GM12864 (cell line): ENCODE data around the gene CTNNBL1.
A peak's percentile ranks its signal among the peaks of the same experiment; 100 is the strongest.
"Not testable (repeated sequence)": the region's sequence is repeated elsewhere in the genome, so short reads cannot be mapped to it uniquely, and the experiment has no call there.

ENCODE experiments used
- DNase-seq: peaks from one replicate; pipeline ENCODE4 v3.0.0-alpha.2; 2011; ENCODE audit warnings: low read depth
- H3K4me3 ChIP-seq: 2 replicates; pipeline ENCODE4 v1.5.1; 2011; ENCODE audit warnings: mild to moderate bottlenecking, low read depth, low read length, control low read depth
- CTCF ChIP-seq: IDR thresholded peaks from 2 replicates; pipeline ENCODE4 v1.5.1; 2011; ENCODE audit warnings: low read depth, mild to moderate bottlenecking, moderate library complexity, low read length, control low read depth, inconsistent platforms; ENCODE audit errors: missing control alignments

Gene CTNNBL1

DNA sequence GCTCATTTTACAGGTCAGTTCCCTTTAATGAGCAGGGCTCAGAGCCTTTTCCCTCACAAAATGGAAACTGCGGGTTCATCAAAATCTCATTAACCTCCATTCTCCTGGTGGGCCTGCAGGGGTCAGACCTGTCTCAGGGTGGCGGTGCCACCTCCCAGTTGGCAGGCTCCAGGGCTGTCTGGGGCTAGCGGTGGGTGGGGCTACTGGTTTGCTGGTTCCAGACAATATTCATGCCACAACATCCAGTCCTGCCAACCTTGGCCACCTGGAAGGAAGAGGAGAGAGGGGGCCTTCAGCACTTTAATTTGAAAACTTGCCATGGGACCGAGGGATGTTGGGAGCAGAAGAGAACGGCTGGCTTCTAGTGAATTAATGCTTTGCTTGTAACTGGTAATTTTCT lies 41.9 kb upstream of the CTNNBL1 start:
- no peak for DNase-seq
- H3K4me3 ChIP-seq, result no peak overlapping the region
- peak; percentile 62 for TF ChIP-seq CTCF

DNA sequence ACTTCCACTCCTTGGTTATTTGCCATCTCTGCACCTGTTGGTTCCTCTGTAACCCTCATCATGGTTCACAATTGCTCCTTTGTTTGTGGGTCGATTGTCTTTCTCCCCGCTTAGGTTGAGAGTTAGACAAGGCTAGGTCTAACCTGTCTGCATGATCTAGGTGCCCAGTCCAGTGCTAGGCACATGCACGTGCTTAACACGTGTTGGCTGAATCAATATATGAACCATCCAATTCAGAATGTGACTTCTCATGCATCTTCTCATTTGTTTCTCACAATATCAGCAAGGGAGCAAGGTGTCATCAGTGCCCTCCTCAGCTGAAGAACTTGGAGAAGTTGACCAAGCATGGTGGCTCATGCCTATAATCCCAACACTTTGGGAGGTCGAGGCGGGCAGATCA lies 36.9 kb upstream of the CTNNBL1 start:
- H3K4me3 ChIP-seq, result no peak overlapping the region
- TF ChIP-seq CTCF, result no peak
- DNase-seq, result no peak

GRCh38 chr20:37657924-37658804 lies 35.7 kb upstream of the CTNNBL1 start:
- DNase-seq, result no peak
- no peak for TF ChIP-seq CTCF
- no peak overlapping the region for H3K4me3 ChIP-seq

DNA sequence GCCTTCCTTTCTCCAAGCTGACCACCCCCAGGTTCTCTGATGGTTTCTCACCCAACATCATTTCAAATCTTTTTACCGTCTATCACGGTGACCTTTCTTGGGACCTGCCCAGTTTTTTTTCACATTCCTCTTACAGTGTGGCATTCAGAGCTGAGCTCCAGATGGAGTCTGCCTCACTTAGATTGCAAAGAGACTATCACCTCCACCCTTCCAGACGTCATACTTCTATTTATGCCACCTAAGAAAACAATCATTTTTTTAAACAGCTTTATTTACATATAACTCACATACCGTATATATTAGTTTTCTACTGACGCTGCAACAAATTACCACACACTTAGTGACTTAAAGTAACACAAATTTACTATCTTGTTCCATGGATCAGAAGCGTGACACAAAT lies 32.3 kb upstream of the CTNNBL1 start:
- H3K4me3 ChIP-seq, result no peak overlapping the region
- DNase-seq, result no peak
- TF ChIP-seq CTCF, result no peak

- TF ChIP-seq CTCF, result no peak
- no peak for DNase-seq
- no peak overlapping the region for H3K4me3 ChIP-seq
Observed at GRCh38 chr20:37662308-37662707, 31.5 kb upstream of the CTNNBL1 start.

- not testable (repeated sequence) for H3K4me3 ChIP-seq, DNase-seq
Observed at GRCh38 chr20:37664595-37664994, 29.2 kb upstream of the CTNNBL1 start.

DNA sequence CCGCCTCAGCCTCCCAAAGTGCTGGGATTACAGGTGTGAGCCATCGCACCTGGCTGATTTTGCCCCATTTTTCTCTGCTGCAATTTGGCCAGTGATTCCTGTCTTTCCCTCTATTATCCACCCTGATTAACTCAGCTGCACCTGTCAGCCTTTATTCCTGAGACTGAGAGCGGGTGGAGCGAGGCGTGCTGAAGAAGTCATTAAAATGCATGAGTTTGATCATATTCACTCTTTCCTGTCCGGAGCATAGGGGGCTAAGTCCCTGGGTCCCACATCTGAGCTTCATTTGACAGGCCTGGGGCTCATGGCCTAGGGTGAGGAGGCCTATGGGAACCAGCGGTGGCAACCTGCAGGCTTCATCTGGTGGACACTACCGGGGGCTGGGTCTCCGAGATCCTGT lies 25.7 kb upstream of the CTNNBL1 start:
- TF ChIP-seq CTCF, result no peak
- no peak for DNase-seq

More for the DNA sequence above, 25.7 kb upstream of the CTNNBL1 start:
- H3K4me3 ChIP-seq, result no peak overlapping the region
